B cell (primary cell): ENCODE measurements around the gene SLC35F3. TPM values are rescaled to one million over a fixed set of nuclear protein-coding genes. Genes with fewer than 3 reads are reported as not detected.

ENCODE experiments used
- ATAC-seq: fragments of 200-7000 bp; cut with Tn5 transposase; one replicate; pipeline ENCODE4 v1.10.0; 2021; ENCODE audit warnings: low read depth, mild to moderate bottlenecking, moderate number of reproducible peaks, moderate library complexity
- CTCF ChIA-PET: fragments of 350-600 bp; sonication (Branson Sonifier 250); formaldehyde crosslinking; loops from one replicate; lab custom pipeline; 2021; ENCODE audit warnings: antibody characterized with exemption, inconsistent platforms; lab: Charles Lee
- POLR2A ChIA-PET: fragments of 350-600 bp; sonication (Branson Sonifier 250); formaldehyde crosslinking; loops from one replicate; lab custom pipeline; 2021; ENCODE audit warnings: antibody characterized with exemption; lab: Charles Lee
- DNase-seq: peaks from one replicate; pipeline ENCODE4 v3.0.0; 2013
- H2AFZ ChIP-seq: 2 replicates; pipeline ENCODE4 v1.6.1; 2012; ENCODE audit warnings: mild to moderate bottlenecking, low read depth, low read length; ENCODE audit not compliant: insufficient read depth, poor library complexity, severe bottlenecking
- H3K27ac ChIP-seq, 2 donors: 1 replicate in 1 of 2; 2 replicates in 1 of 2; pipeline ENCODE4 v1.5.1; 2012 to 2013; ENCODE audit warnings: low read length in 2 of 2, mild to moderate bottlenecking in 2 of 2, moderate library complexity in 1 of 2
- H3K27me3 ChIP-seq, 4 experiments: fragments of 200-600 bp in 1 of 4; sonication (generic) in 1 of 4; replicated peaks in 1 of 4; 1 replicate in 2 of 4; 2 replicates in 2 of 4; pipeline versions ENCODE4 v1.6.1 to v1.7.0; 2013 to 2016; ENCODE audit warnings: low read length in 3 of 4, mild to moderate bottlenecking in 2 of 4, mixed read lengths in 1 of 4, moderate library complexity in 1 of 4; ENCODE audit not compliant: insufficient read depth in 4 of 4, control insufficient read depth in 3 of 4; ENCODE audit errors: control extremely low read depth in 1 of 4
- H3K36me3 ChIP-seq, 2 experiments: replicated peaks in 1 of 2; 1 replicate in 1 of 2; 2 replicates in 1 of 2; pipeline versions ENCODE4 v1.6.1 to v1.7.1; 2013; ENCODE audit warnings: low read length in 1 of 2; ENCODE audit not compliant: insufficient read depth in 2 of 2, control insufficient read depth in 1 of 2; ENCODE audit errors: control extremely low read depth in 1 of 2, extremely low read depth in 1 of 2
- H3K4me1 ChIP-seq, 2 donors: fragments of 200-600 bp in 1 of 2; sonication (generic) in 1 of 2; 1 replicate in 1 of 2; 2 replicates in 1 of 2; pipeline versions ENCODE4 v1.5.1 to v1.6.1; 2013 to 2017; ENCODE audit warnings: low read length in 2 of 2; ENCODE audit not compliant: control insufficient read depth in 2 of 2, insufficient read depth in 2 of 2
- H3K4me2 ChIP-seq: replicated peaks from 2 replicates; pipeline ENCODE3; 2012; ENCODE audit warnings: mild to moderate bottlenecking, low read depth, low read length; ENCODE audit not compliant: poor library complexity, severe bottlenecking
- H3K4me3 ChIP-seq, 5 experiments: fragments of 200-600 bp in 1 of 5; sonication (generic) in 1 of 5; 1 replicate in 3 of 5; 2 replicates in 2 of 5; pipeline versions ENCODE4 v1.5.1 to v1.7.0; 2011 to 2016; ENCODE audit warnings: low read length in 4 of 5, mild to moderate bottlenecking in 4 of 5, low read depth in 2 of 5, control low read depth in 1 of 5, moderate library complexity in 1 of 5; ENCODE audit not compliant: insufficient read depth in 1 of 5; ENCODE audit errors: control extremely low read depth in 1 of 5, extremely low read depth in 1 of 5
- H3K79me2 ChIP-seq: fragments of 200-600 bp; sonication (generic); one replicate; pipeline ENCODE4 v1.6.0; 2016; ENCODE audit warnings: low read length; ENCODE audit not compliant: control insufficient read depth, insufficient read depth
- H3K9ac ChIP-seq: fragments of 200-600 bp; sonication (generic); 2 replicates; pipeline ENCODE4 v1.6.1; 2017; ENCODE audit warnings: mild to moderate bottlenecking, low read length, moderate library complexity
- H3K9me3 ChIP-seq, 3 donors: one replicate each; pipeline versions ENCODE4 v1.6.1 to v1.7.1; 2013; ENCODE audit warnings: low read length in 2 of 3; ENCODE audit not compliant: control insufficient read depth in 2 of 3, insufficient read depth in 1 of 3; ENCODE audit errors: control extremely low read depth in 1 of 3
- H4K20me1 ChIP-seq: 2 replicates; pipeline ENCODE4 v1.6.0; 2012; ENCODE audit warnings: mild to moderate bottlenecking, low read length; ENCODE audit not compliant: insufficient read depth, control insufficient read depth, poor library complexity, severe bottlenecking
- H3K27ac Mint-ChIP-seq: one replicate; pipeline ENCODE4 v1.8.0; 2021; ENCODE audit warnings: mixed read lengths
- H3K27me3 Mint-ChIP-seq: one replicate; pipeline ENCODE4 v1.8.0; 2021; ENCODE audit warnings: mixed read lengths
- H3K4me1 Mint-ChIP-seq: one replicate; pipeline ENCODE4 v1.8.0; 2021; ENCODE audit warnings: mixed read lengths
- H3K4me3 Mint-ChIP-seq: one replicate; pipeline ENCODE4 v1.8.0; 2021; ENCODE audit warnings: mixed read lengths
- H3K9me3 Mint-ChIP-seq: one replicate; pipeline ENCODE4 v1.8.0; 2022; ENCODE audit warnings: mixed read lengths; ENCODE audit not compliant: insufficient read depth
- EZH2 ChIP-seq: IDR thresholded peaks from 2 replicates; pipeline ENCODE4 v1.6.1; 2012; ENCODE audit warnings: borderline replicate concordance, low read depth, mild to moderate bottlenecking, moderate library complexity, low read length; ENCODE audit not compliant: insufficient read depth, poor library complexity, severe bottlenecking
- WGBS: methylation state at CpG from one replicate; pipeline ENCODE4 v1.1.5; 2013; ENCODE audit warnings: missing lambda C conversion rate; ENCODE audit not compliant: insufficient coverage; 5-methylcytosine and 5-hydroxymethylcytosine counted together
- intact Hi-C: fragments of 100-400 bp; cut with micrococcal nuclease; formaldehyde crosslinking; loops from one replicate; pipeline ENCODE4 v1.10.0; 2022
- polyA plus RNA-seq: library from polyadenylated mRNA; depleted of rRNA; stranded (reverse); fragments of >200 nt; gene quantifications from 2 replicates; pipeline ENCODE4 v1.2.3, GENCODE V29; 2012
- total RNA-seq, 2 donors: library from RNA; stranded (reverse); fragments of 120-200 nt in 1 of 2; gene quantifications; 1 replicate in 1 of 2; 2 replicates in 1 of 2; pipeline versions ENCODE4 v1.2.3 to v1.2.4, GENCODE V29; 2013 to 2022
- TF ChIP-seq, protein P1 (sequence below): fragments of 200-600 bp; IDR thresholded peaks from one replicate; pipeline ENCODE4 v1.8.0; 2022; ENCODE audit warnings: antibody characterized with exemption, mild to moderate bottlenecking

Gene SLC35F3
- total and polyA plus RNA-seq, 2 donors (not counting 1 experiment from before 2014, with no cell fraction given) = not detected

DNA sequence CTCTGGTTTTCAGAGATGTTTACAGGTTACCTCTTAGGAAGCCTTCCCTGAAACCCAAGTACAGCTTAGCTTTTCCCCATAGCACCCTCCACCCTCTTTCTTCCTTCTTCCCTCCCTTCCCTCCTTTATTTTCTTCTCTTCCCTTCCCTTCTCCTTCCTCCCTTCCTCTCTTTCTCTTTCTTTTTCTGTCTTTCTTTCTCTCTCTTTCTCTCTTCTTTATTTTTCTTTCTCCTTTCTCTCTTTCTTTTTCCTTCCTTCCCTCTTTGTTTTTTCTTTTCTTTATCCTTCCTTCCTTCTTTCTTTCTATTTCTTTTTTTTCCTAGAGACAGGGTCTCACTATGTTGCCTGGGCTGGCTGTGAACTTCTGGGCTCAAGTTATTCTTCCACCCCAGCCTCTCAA is 231.6 kb downstream of the SLC35F3 start:
- Histone ChIP-seq H2AFZ (no peak overlapping the region), H3K9me3 (no peaks in the 10 kb centered on the region), H3K4me3 (no peak overlapping the region), H3K9ac (no peak overlapping the region), H3K27ac (no peak overlapping the region), H3K4me1 (no peaks in the 10 kb centered on the region), H4K20me1 (no peaks in the 10 kb centered on the region), H3K27me3 (no peaks in the 10 kb centered on the region), H3K36me3 (no peaks in the 10 kb centered on the region), H3K4me2 (no peak overlapping the region), H3K79me2 (no peaks in the 10 kb centered on the region)
- Mint-ChIP-seq H3K27ac (no peak overlapping the region), H3K4me3 (no peak overlapping the region), H3K27me3 (peaks cover 11% of the 10 kb centered on the region), H3K4me1 (no peaks in the 10 kb centered on the region), H3K9me3 (no peaks in the 10 kb centered on the region)
- ChIA-PET CTCF (no interaction called here), POLR2A (no interaction called here)
- TF ChIP-seq, protein P1, sequence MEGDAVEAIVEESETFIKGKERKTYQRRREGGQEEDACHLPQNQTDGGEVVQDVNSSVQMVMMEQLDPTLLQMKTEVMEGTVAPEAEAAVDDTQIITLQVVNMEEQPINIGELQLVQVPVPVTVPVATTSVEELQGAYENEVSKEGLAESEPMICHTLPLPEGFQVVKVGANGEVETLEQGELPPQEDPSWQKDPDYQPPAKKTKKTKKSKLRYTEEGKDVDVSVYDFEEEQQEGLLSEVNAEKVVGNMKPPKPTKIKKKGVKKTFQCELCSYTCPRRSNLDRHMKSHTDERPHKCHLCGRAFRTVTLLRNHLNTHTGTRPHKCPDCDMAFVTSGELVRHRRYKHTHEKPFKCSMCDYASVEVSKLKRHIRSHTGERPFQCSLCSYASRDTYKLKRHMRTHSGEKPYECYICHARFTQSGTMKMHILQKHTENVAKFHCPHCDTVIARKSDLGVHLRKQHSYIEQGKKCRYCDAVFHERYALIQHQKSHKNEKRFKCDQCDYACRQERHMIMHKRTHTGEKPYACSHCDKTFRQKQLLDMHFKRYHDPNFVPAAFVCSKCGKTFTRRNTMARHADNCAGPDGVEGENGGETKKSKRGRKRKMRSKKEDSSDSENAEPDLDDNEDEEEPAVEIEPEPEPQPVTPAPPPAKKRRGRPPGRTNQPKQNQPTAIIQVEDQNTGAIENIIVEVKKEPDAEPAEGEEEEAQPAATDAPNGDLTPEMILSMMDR = no peak
- TF ChIP-seq EZH2 = no peak
- intact Hi-C loops = no loop called here
- ATAC-seq (no peak), DNase-seq (no peak)

DNA sequence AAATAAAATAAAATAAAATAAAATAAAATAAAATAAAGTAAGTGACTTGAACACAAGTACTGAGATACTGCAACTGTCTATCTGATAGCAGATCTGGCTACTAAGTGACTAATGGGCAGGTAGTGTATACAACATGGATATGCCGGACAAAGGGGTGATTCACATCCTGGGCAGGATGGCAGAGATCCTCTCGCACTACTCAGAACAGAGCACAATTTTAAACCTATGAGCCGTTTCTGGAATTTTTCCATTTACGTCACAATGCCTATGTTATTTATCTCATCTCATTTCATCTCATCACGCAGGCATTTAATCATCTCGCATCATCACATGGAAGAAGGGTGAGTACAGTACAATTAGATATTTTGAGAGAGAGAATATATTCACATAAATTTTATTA is 235.5 kb downstream of the SLC35F3 start:
- WGBS = no CpG with 5 or more reads among the region's 6 CpGs
- Histone ChIP-seq H3K9ac (no peak overlapping the region), H3K36me3 (no peaks in the 10 kb centered on the region), H3K27ac (no peak overlapping the region), H3K4me3 (no peak overlapping the region), H4K20me1 (no peaks in the 10 kb centered on the region), H3K9me3 (no peaks in the 10 kb centered on the region), H3K27me3 (no peaks in the 10 kb centered on the region), H2AFZ (no peak overlapping the region), H3K79me2 (no peaks in the 10 kb centered on the region), H3K4me1 (no peaks in the 10 kb centered on the region), H3K4me2 (no peak overlapping the region)
- H3K4me3 Mint-ChIP-seq = no peak overlapping the region
- no peaks in the 10 kb centered on the region for H3K4me1 Mint-ChIP-seq
- no peak overlapping the region for H3K27ac Mint-ChIP-seq
- no peak for DNase-seq
- ChIA-PET POLR2A (no interaction called here), CTCF (no interaction called here)
- H3K27me3 Mint-ChIP-seq = peaks cover 11% of the 10 kb centered on the region
- H3K9me3 Mint-ChIP-seq = no peaks in the 10 kb centered on the region
- no peak for ATAC-seq
- intact Hi-C loops = no loop called here
- TF ChIP-seq, protein P1 = no peak
- no peak for TF ChIP-seq EZH2
